ENCODE data around the gene DLGAP3. TPM values are rescaled to one million over a fixed set of nuclear protein-coding genes. Genes with fewer than 3 reads are reported as not detected.

DLGAP3 gene
- total and polyA plus RNA-seq, 4 donors = 0.10 to 0.89 (median 0.22) TPM

DNA sequence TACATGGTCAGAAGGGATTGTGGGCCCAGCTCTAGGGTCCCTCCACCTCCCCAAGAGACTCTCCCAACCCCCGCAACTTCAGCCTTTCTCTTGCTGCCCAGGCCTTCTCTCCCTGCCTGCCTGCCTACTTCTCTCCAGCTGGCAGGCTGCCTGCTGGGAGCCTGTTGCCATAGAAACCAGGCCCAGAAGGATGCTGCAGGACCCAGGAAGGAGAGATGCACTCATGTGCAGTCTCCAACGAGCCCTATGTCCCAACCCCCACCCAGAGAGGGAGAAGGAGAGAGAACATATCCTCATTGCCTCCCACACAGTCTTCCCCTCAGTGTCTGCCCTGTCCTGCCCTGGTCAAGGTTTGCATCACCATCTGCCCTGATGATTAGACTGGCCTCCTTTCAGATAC, 59.1 kb downstream of the DLGAP3 start:
- Histone ChIP-seq H3K9me3 (ENCODE audit: control insufficient read depth in 4 of 4, insufficient read depth in 3 of 4, low read length in 3 of 4) (peaks cover 0 to 2% (median 0%) of the 10 kb centered on the region in 4 donors), H3K27ac (ENCODE audit: low read depth in 1 of 2, low read length in 1 of 2) (no peak overlapping the region), H3K4me1 (ENCODE audit: control insufficient read depth in 5 of 5, insufficient read depth in 5 of 5, low read length in 5 of 5) (peaks cover 0 to 8% (median 0%) of the 10 kb centered on the region in 5 donors), H3K9ac (ENCODE audit: insufficient read depth in 1 of 2, low read length in 2 of 2) (no peak overlapping the region), H3K27me3 (ENCODE audit: control insufficient read depth in 3 of 3, insufficient read depth in 3 of 3, low read length in 2 of 3) (peaks cover 2 to 11% (median 6%) of the 10 kb centered on the region in 3 donors), H3K4me3 (no peak overlapping the region), H3K36me3 (ENCODE audit: control insufficient read depth in 4 of 4, insufficient read depth in 4 of 4, low read length in 4 of 4) (no peaks in the 10 kb centered on the region)
- DNase-seq = no peak
- ATAC-seq (ENCODE audit: insufficient read depth, low FRiP score) = no peak
- WGBS, 2 donors = 63 to 100% methylated on average over 1 to 2 of the region's 2 CpGs
- TF ChIP-seq, protein P1, sequence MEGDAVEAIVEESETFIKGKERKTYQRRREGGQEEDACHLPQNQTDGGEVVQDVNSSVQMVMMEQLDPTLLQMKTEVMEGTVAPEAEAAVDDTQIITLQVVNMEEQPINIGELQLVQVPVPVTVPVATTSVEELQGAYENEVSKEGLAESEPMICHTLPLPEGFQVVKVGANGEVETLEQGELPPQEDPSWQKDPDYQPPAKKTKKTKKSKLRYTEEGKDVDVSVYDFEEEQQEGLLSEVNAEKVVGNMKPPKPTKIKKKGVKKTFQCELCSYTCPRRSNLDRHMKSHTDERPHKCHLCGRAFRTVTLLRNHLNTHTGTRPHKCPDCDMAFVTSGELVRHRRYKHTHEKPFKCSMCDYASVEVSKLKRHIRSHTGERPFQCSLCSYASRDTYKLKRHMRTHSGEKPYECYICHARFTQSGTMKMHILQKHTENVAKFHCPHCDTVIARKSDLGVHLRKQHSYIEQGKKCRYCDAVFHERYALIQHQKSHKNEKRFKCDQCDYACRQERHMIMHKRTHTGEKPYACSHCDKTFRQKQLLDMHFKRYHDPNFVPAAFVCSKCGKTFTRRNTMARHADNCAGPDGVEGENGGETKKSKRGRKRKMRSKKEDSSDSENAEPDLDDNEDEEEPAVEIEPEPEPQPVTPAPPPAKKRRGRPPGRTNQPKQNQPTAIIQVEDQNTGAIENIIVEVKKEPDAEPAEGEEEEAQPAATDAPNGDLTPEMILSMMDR (IDR thresholded peaks at IDR 0.05; ENCODE audit: control extremely low read depth, extremely low read depth) = no peak

DNA sequence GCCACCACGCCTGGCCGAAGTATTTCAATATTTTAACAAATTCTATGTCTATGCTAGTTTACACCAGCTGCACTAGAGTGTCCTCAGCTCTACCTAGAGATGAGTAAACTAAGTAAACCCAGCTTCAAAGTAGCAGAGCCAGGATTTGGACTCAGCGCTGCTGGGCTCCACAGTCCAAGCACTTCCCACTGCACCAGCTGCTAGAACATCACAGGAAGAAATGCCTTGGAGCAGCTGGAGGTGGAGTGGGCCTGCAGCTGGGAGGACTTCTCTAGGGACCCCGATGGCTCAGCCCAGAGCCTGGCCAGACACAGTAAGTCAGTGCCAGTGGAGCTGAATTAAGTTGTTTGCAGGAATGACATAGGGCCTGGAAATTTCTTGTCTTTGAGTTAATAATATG, 59.7 kb downstream of the DLGAP3 start:
- 89 to 93% methylated on average over 4 of the region's 4 CpGs for WGBS, 2 donors
- H3K4me1 ChIP-seq (ENCODE audit: control insufficient read depth in 5 of 5, insufficient read depth in 5 of 5, low read length in 5 of 5) = peaks cover 0 to 8% (median 0%) of the 10 kb centered on the region in 5 donors
- no peak for ATAC-seq (ENCODE audit: insufficient read depth, low FRiP score)

DNA sequence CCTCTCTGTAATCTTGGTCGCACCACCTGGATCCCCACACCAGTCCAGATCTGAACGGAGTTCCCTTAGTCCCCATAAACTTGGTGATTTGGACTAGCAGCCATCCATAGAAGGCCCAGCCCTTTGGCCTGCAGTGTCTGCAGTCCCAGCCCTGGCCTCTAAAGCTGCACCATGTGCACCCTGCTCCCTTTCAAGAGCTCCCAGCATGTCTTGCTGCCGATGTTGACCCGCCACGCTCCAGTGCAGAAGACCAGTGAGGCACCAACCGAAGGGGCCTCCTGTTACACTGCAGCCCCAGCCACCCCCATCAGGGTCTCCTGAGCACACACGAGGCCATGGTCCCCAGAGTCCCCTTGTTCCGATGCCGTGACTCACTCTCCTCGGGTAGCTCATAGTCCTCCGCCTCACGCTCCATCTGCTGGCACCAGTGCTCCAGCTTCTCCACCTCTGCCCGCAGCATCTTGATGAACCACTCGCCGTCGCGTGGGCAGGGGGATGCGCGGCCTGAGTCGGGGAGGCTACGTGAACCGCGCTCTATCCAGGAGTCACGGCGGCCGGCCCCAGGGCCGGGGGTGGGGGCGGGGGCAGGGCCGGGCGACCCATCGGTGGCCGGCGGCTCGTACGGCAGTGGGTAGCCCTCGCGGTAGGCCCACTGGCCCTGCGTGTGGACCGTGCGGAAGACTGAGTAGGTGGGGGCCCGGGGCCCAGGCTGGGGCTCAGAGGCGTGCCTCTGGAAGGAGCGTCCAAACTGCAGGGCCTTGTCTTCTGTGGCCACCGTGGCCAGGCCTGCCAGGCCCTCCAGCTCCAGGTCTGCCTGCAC, 61.0 kb downstream of the DLGAP3 start:
- no peaks in the 10 kb centered on the region for H3K9me3 ChIP-seq (ENCODE audit: control insufficient read depth in 4 of 4, insufficient read depth in 3 of 4, low read length in 3 of 4)
- H3K4me3 ChIP-seq = no peak overlapping the region
- H3K27ac ChIP-seq (ENCODE audit: low read depth in 1 of 2, low read length in 1 of 2) = no peak overlapping the region
- TF ChIP-seq, protein P1 (IDR thresholded peaks at IDR 0.05; ENCODE audit: control extremely low read depth, extremely low read depth) = no peak
- no peaks in the 10 kb centered on the region for H3K36me3 ChIP-seq (ENCODE audit: control insufficient read depth in 4 of 4, insufficient read depth in 4 of 4, low read length in 4 of 4)
- 91 to 95% methylated on average over 44 of the region's 44 CpGs for WGBS, 2 donors
- H3K4me1 ChIP-seq (ENCODE audit: control insufficient read depth in 5 of 5, insufficient read depth in 5 of 5, low read length in 5 of 5) = peaks cover 0 to 8% (median 0%) of the 10 kb centered on the region in 5 donors
- ATAC-seq (ENCODE audit: insufficient read depth, low FRiP score) (no peak), DNase-seq (no peak)
- peaks cover 0 to 6% (median 0%) of the 10 kb centered on the region in 3 donors for H3K27me3 ChIP-seq (ENCODE audit: control insufficient read depth in 3 of 3, insufficient read depth in 3 of 3, low read length in 2 of 3)
- H3K9ac ChIP-seq (ENCODE audit: insufficient read depth in 1 of 2, low read length in 2 of 2) = no peak overlapping the region

More for the DNA sequence above, 59.7 kb downstream of the DLGAP3 start:
- peaks cover 0 to 2% (median 0%) of the 10 kb centered on the region in 4 donors for H3K9me3 ChIP-seq (ENCODE audit: control insufficient read depth in 4 of 4, insufficient read depth in 3 of 4, low read length in 3 of 4)
- no peaks in the 10 kb centered on the region for H3K36me3 ChIP-seq (ENCODE audit: control insufficient read depth in 4 of 4, insufficient read depth in 4 of 4, low read length in 4 of 4)
- no peak for DNase-seq
- no peak overlapping the region for H3K4me3 ChIP-seq
- H3K9ac ChIP-seq (ENCODE audit: insufficient read depth in 1 of 2, low read length in 2 of 2) = no peak overlapping the region
- H3K27me3 ChIP-seq (ENCODE audit: control insufficient read depth in 3 of 3, insufficient read depth in 3 of 3, low read length in 2 of 3) = peaks cover 2 to 11% (median 6%) of the 10 kb centered on the region in 3 donors
- TF ChIP-seq, protein P1 (IDR thresholded peaks at IDR 0.05; ENCODE audit: control extremely low read depth, extremely low read depth) = no peak
- no peak overlapping the region for H3K27ac ChIP-seq (ENCODE audit: low read depth in 1 of 2, low read length in 1 of 2)
